Brain microvascular endothelial cell (primary cell): ENCODE results near the gene KLHDC4.
A peak's percentile ranks its signal among the peaks of the same experiment; 100 is the strongest.
"Not testable (repeated sequence)": the region's sequence is repeated elsewhere in the genome, so short reads cannot be mapped to it uniquely, and the experiment has no call there.

Experiments used
- DNase-seq: peaks from one replicate; pipeline ENCODE4 v3.0.0-alpha.2; 2020
- H3K27ac ChIP-seq: fragments of 250-450 bp; sonication (Bioruptor Pico); 2 replicates; pipeline ENCODE4 v1.5.1; 2020; ENCODE audit warnings: mild to moderate bottlenecking, moderate library complexity
- H3K27me3 ChIP-seq: fragments of 250-450 bp; sonication (Bioruptor Pico); replicated peaks from 2 replicates; pipeline ENCODE4 v1.5.1; 2020; ENCODE audit warnings: mild to moderate bottlenecking
- H3K36me3 ChIP-seq: fragments of 250-450 bp; sonication (Bioruptor Pico); replicated peaks from 2 replicates; pipeline ENCODE4 v1.5.1; 2020; ENCODE audit warnings: mild to moderate bottlenecking
- H3K4me3 ChIP-seq: 2 replicates; pipeline ENCODE4 v1.5.1; 2011; ENCODE audit warnings: low read depth, mild to moderate bottlenecking, control low read depth, low read length, moderate library complexity
- in situ Hi-C: cut with HindIII; loops from 2 replicates; pipeline ENCODE4 v1.10.0; 2017; ENCODE audit warnings: low sequenced_read_pairs, low pct_ligation_motif_present
- TF ChIP-seq, protein P1 (sequence below): IDR thresholded peaks from 2 replicates; pipeline ENCODE4 v1.5.1; 2011; ENCODE audit warnings: low read depth, mild to moderate bottlenecking, moderate library complexity, low read length, control low read depth, inconsistent platforms; ENCODE audit errors: missing control alignments

The KLHDC4 gene

DNA sequence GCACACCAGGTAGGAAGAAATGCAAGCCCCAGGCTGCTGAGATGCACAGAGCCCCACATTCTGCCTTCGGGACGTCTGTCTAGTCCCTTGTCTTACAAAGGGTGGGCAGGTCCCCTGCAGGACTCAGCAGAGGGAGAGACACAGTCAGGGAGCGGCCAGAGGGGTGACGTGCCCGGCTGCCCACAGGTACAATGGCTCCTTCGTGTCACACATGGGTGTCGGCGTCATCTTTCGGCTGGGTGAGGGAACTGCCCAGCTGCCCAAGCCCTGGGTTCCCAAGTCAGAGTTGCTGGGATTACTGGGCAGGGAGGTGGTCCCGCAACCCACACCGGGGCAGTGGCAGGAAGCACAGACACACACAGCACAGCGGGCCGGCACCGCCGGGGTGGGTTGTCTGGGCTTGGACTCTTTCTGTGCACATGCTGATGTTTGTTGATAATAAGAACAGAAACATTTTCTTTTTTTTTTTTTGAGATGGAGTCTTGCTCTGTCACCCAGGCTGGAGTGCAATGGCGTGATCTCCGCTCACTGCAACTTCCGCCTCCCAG is 82.9 kb downstream of the KLHDC4 start:
- H3K27ac ChIP-seq = no peak overlapping the region
- peaks cover 4% of the 10 kb centered on the region for H3K27me3 ChIP-seq
- TF ChIP-seq, protein P1, sequence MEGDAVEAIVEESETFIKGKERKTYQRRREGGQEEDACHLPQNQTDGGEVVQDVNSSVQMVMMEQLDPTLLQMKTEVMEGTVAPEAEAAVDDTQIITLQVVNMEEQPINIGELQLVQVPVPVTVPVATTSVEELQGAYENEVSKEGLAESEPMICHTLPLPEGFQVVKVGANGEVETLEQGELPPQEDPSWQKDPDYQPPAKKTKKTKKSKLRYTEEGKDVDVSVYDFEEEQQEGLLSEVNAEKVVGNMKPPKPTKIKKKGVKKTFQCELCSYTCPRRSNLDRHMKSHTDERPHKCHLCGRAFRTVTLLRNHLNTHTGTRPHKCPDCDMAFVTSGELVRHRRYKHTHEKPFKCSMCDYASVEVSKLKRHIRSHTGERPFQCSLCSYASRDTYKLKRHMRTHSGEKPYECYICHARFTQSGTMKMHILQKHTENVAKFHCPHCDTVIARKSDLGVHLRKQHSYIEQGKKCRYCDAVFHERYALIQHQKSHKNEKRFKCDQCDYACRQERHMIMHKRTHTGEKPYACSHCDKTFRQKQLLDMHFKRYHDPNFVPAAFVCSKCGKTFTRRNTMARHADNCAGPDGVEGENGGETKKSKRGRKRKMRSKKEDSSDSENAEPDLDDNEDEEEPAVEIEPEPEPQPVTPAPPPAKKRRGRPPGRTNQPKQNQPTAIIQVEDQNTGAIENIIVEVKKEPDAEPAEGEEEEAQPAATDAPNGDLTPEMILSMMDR = no peak
- in situ Hi-C loops = no loop called here
- H3K4me3 ChIP-seq = no peak overlapping the region
- no peaks in the 10 kb centered on the region for H3K36me3 ChIP-seq
- DNase-seq = no peak

DNA sequence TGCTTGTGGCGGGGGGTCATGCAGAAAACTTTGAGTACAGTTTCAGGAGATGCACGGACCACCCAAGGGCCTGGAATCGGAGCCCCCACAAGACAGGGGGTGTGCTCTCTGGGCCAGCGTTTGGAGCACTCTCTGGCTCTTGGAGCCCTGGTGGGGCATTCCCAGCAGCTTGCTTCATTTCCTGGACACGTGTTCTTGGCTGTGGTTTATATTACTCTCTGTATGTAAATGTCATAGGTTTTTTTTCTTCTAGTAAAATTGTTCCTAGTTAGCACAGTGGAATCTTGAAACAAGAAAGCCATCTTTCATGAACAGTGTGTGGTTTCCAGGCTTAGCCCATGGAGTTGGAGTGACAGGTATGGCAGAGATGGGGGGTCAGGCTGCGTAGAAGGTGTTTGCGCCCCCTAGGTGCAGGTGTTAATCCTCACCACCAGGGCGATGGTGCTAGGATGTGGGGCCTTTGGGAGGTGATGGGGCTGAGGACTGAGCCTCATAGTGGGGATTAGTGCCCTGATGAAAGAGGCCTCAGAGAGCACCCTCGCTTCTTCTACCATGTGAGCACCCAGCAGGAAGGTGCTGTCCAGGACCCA is 83.7 kb downstream of the KLHDC4 start:
- DNase-seq = peak; percentile 63
- Histone ChIP-seq H3K27ac (no peak overlapping the region), H3K4me3 (no peak overlapping the region), H3K36me3 (no peaks in the 10 kb centered on the region), H3K27me3 (peaks cover under 1% of the 10 kb centered on the region)
- TF ChIP-seq, protein P1 = peak; percentile 64
- in situ Hi-C loops = no loop called here

- H3K27me3 ChIP-seq, H3K4me3 ChIP-seq, H3K27ac ChIP-seq, in situ Hi-C loops, H3K36me3 ChIP-seq, DNase-seq: not testable (repeated sequence)
Measured at GRCh38 chr16:87681051-87681602, 84.7 kb downstream of the KLHDC4 start.

DNA sequence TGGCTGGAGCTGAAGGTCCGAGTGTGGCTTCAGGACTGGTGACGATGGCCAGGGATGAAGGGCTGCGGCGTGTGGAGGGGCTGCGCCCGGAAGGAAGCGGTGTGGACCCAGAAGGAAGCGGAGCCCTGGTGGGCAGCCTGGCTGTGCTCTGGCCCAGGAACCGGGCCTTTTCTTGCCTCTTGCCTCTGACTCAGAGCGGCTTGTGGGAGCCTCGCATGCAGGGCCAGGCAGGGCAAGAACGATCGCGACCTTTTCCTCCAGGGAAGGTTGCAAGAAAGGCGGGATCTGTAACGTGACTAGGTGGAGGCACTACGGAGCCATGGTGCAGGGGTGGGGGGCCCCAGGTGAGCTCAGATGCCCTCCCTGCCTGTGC is 85.5 kb downstream of the KLHDC4 start:
- no peak for DNase-seq
- Histone ChIP-seq H3K27me3 (no peaks in the 10 kb centered on the region), H3K4me3 (no peak overlapping the region), H3K27ac (no peak overlapping the region), H3K36me3 (no peaks in the 10 kb centered on the region)
- in situ Hi-C loops = no loop called here
- TF ChIP-seq, protein P1 = no peak

DNA sequence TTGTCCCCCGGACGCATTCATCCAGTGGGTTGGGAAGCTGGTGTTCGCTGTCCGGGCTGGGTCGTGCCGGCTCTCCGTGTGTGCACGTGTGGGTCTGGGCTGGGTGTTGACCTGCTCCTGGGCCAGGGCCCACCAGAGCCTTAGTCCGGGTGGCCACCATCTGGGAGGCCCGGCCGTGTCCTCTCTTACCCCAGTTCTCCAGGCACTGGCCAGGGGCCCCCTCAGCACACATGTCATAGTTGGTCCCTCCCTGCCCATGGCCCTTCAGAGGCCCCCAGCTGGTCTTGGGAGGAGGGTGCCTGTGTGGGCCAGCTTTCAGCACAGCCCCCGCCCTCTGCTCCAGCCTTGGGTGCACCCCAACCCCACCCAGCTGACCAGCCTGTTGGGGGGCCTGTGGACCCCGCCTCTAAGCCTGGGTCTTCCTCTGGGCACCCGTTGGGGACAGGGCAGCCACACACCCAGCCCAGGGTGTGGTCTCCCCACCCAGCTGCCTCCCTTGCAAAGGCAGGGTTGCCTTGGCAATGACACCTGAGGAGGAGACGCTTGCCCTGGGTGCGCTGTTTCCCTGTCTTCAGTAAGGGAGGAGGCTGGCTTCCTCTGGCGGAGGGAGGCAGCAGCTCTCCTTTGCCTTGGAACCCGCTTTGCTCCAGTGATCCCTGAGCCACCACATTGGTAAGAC is 86.1 kb downstream of the KLHDC4 start:
- Histone ChIP-seq H3K36me3 (no peaks in the 10 kb centered on the region), H3K27ac (no peak overlapping the region), H3K4me3 (no peak overlapping the region), H3K27me3 (no peaks in the 10 kb centered on the region)
- in situ Hi-C loops = no loop called here
- TF ChIP-seq, protein P1 = no peak
- DNase-seq = no peak

DNA sequence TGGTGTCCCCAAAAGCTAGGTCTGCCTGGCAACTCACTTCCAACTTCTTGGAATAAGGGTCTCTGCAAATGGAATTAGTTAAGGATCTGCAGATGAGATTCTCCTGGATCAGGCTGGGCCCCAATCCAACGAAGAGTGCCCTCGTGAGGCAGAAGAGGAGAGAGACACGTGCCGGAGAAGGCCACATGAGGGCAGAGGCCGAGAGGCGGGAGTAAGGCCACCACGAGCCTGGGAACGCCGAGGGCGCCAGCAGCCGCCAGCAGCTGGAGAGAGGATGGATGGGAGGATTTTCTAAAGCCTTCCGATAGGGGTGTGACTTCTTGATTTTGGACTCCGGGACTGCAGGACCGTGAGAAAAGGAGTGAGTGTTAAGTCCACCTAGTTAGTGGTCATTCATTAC is 87.2 kb downstream of the KLHDC4 start:
- Histone ChIP-seq H3K4me3 (no peak overlapping the region), H3K27ac (no peak overlapping the region), H3K27me3 (no peaks in the 10 kb centered on the region), H3K36me3 (no peaks in the 10 kb centered on the region)
- peak; percentile 6 for DNase-seq
- in situ Hi-C loops = no loop called here
- TF ChIP-seq, protein P1 = peak; percentile 43
